ENCODE data around the gene SH3RF1. TPM values are rescaled to one million over a fixed set of nuclear protein-coding genes. Genes with fewer than 3 reads are reported as not detected.

The SH3RF1 gene
- total RNA-seq, 2 donors from 2014 or later = 7.8 to 12.4 TPM

GRCh38 chr4:169311643-169312365 lies 41.0 kb upstream of the SH3RF1 start:
- no peaks in the 10 kb centered on the region for H3K27me3 ChIP-seq
- no peaks in the 10 kb centered on the region for H3K36me3 ChIP-seq
- peak; percentile 35 to 71 for TF ChIP-seq CTCF (IDR thresholded peaks at IDR 0.05)
- H3K27ac ChIP-seq = no peak overlapping the region
- no peak for DNase-seq (ENCODE audit: low spot score)
- H3K9me3 ChIP-seq = no peaks in the 10 kb centered on the region
- H3K4me3 ChIP-seq = no peak overlapping the region
- peaks cover 0 to 19% of the 10 kb centered on the region in 2 donors for H3K4me1 ChIP-seq

- Histone ChIP-seq H3K27ac (no peak overlapping the region), H3K9me3 (no peaks in the 10 kb centered on the region)
- no peak for TF ChIP-seq CTCF (IDR thresholded peaks at IDR 0.05)
Observed at GRCh38 chr4:169309326-169309967, 38.7 kb upstream of the SH3RF1 start.

DNA sequence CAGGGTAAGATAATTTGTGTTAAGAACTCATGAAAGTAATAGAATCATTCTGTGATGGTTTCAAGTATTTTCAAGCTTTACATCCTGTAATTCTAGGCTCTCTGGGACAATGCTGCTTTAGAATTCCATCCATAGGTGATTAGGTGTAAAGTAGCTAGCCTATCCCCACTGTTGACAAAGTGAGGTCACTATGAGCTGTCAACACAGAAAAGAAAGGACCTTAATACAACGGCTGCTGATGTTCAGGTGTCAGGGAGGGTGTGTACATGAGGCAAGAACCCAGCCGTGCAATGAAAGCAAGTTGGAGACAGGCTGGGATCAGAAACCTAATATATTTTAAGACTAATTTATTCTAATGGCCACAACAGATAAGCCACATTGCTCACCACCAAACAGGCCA lies 36.8 kb upstream of the SH3RF1 start:
- H3K36me3 ChIP-seq = no peaks in the 10 kb centered on the region
- H3K27ac ChIP-seq = no peak overlapping the region
- H3K4me3 ChIP-seq = no peak overlapping the region
- TF ChIP-seq CTCF (IDR thresholded peaks at IDR 0.05) = no peak
- H3K27me3 ChIP-seq = no peaks in the 10 kb centered on the region
- peaks cover 0 to 9% of the 10 kb centered on the region in 2 donors for H3K4me1 ChIP-seq
- H3K9me3 ChIP-seq = no peaks in the 10 kb centered on the region
- no peak for DNase-seq (ENCODE audit: low spot score)

More at GRCh38 chr4:169309326-169309967, 38.7 kb upstream of the SH3RF1 start:
- no peaks in the 10 kb centered on the region for H3K27me3 ChIP-seq
- H3K36me3 ChIP-seq = no peaks in the 10 kb centered on the region
- H3K4me3 ChIP-seq = no peak overlapping the region
- peaks cover 0 to 10% of the 10 kb centered on the region in 2 donors for H3K4me1 ChIP-seq
- no peak for DNase-seq (ENCODE audit: low spot score)

GRCh38 chr4:169305651-169306050 lies 34.9 kb upstream of the SH3RF1 start:
- TF ChIP-seq CTCF (IDR thresholded peaks at IDR 0.05) = no peak
- Histone ChIP-seq H3K27ac (peak overlapping the region; percentile 43 to 67), H3K27me3 (no peaks in the 10 kb centered on the region), H3K4me3 (no peak overlapping the region), H3K36me3 (no peaks in the 10 kb centered on the region), H3K9me3 (no peaks in the 10 kb centered on the region), H3K4me1 (peaks cover 0 to 9% of the 10 kb centered on the region in 2 donors)
- DNase-seq (ENCODE audit: low spot score) = no peak

GRCh38 chr4:169305173-169305572 lies 34.4 kb upstream of the SH3RF1 start:
- TF ChIP-seq CTCF (IDR thresholded peaks at IDR 0.05) = no peak
- peak overlapping the region in 1 of 2 donors; percentile 67 for H3K27ac ChIP-seq

More at GRCh38 chr4:169305173-169305572, 34.4 kb upstream of the SH3RF1 start:
- Histone ChIP-seq H3K4me1 (peaks cover 0 to 9% of the 10 kb centered on the region in 2 donors), H3K4me3 (no peak overlapping the region), H3K27me3 (no peaks in the 10 kb centered on the region), H3K9me3 (no peaks in the 10 kb centered on the region), H3K36me3 (no peaks in the 10 kb centered on the region)
- DNase-seq (ENCODE audit: low spot score) = no peak

Measured in right atrium auricular region (tissue), 2 donors.